ENCODE results near the gene SLC25A42. TPM values are rescaled to one million over a fixed set of nuclear protein-coding genes. Genes with fewer than 3 reads are reported as not detected.
"Not testable (repeated sequence)": the region's sequence is repeated elsewhere in the genome, so short reads cannot be mapped to it uniquely, and the experiment has no call there.

SLC25A42 gene
- total RNA-seq, 1 donor from 2014 or later = 10.6 TPM

DNA sequence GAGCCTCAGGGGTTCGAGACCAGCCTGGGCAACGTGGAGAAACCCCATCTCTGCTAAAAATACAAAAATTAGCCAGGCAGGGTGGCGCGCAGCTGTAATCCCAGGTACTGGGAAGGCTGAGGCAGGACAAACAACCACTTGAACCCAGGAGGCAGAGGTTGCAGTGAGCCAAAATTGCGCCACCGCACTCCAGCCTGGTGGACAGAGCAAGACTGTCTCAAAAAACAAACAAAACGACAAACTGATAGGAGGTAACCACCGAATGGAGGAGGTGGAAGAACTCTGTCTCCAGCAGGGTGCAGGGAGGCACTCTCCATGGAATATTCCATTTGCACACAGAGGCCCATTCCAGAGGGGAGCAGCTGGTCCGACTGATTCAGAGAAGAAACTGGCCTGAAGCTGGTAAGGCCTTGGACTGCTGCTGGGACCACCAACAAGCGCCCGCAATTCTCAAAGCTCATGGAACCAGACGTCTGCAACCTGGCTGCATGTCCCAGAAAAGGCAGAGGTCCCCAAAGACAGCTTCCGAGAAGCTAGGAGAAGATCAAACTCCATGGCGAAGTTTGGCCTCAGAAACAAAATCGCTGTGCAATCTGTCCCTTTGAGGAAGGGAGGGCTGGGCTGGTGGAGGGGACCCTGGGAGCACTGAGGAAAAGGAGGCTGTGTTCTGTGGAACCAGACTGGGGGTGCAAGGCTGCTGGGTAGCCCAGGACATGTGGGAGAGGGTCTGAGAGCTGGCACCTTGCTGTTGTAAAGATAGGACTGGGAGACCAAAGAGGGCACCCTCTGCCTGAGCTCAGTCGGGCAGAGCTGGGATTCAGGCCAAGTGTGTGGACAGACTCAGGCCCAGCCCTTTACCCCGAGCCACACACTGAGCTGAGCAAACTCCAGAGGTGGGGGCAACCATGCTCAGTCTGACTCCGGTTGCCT, 35.2 kb downstream of the SLC25A42 start:
- no peaks in the 10 kb centered on the region for H3K9me3 Mint-ChIP-seq (ENCODE audit: unreplicated experiment)

GRCh38 chr19:19101540-19101939, 37.7 kb downstream of the SLC25A42 start:
- no peak for DNase-seq (ENCODE audit: extremely low spot score, unreplicated experiment)
- H3K4me3 Mint-ChIP-seq (ENCODE audit: unreplicated experiment) = no peak overlapping the region
- H3K27me3 Mint-ChIP-seq (ENCODE audit: unreplicated experiment) = no peaks in the 10 kb centered on the region
- TF ChIP-seq, protein P1, sequence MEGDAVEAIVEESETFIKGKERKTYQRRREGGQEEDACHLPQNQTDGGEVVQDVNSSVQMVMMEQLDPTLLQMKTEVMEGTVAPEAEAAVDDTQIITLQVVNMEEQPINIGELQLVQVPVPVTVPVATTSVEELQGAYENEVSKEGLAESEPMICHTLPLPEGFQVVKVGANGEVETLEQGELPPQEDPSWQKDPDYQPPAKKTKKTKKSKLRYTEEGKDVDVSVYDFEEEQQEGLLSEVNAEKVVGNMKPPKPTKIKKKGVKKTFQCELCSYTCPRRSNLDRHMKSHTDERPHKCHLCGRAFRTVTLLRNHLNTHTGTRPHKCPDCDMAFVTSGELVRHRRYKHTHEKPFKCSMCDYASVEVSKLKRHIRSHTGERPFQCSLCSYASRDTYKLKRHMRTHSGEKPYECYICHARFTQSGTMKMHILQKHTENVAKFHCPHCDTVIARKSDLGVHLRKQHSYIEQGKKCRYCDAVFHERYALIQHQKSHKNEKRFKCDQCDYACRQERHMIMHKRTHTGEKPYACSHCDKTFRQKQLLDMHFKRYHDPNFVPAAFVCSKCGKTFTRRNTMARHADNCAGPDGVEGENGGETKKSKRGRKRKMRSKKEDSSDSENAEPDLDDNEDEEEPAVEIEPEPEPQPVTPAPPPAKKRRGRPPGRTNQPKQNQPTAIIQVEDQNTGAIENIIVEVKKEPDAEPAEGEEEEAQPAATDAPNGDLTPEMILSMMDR (IDR thresholded peaks at IDR 0.05) = no peak
- peaks cover 3% of the 10 kb centered on the region for H3K36me3 Mint-ChIP-seq (ENCODE audit: unreplicated experiment)
- H3K4me1 Mint-ChIP-seq (ENCODE audit: unreplicated experiment) = peaks cover 15% of the 10 kb centered on the region
- H3K9me3 Mint-ChIP-seq (ENCODE audit: unreplicated experiment) = no peaks in the 10 kb centered on the region
- H3K27ac Mint-ChIP-seq (ENCODE audit: unreplicated experiment) = no peak overlapping the region

More for the DNA sequence above, 35.2 kb downstream of the SLC25A42 start:
- Mint-ChIP-seq H3K27me3 (ENCODE audit: unreplicated experiment) (no peaks in the 10 kb centered on the region), H3K4me1 (ENCODE audit: unreplicated experiment) (no peaks in the 10 kb centered on the region), H3K4me3 (ENCODE audit: unreplicated experiment) (no peak overlapping the region), H3K36me3 (ENCODE audit: unreplicated experiment) (peaks cover 3% of the 10 kb centered on the region), H3K27ac (ENCODE audit: unreplicated experiment) (no peak overlapping the region)
- DNase-seq (ENCODE audit: extremely low spot score, unreplicated experiment) = no peak
- TF ChIP-seq, protein P1 (IDR thresholded peaks at IDR 0.05) = no peak

DNA sequence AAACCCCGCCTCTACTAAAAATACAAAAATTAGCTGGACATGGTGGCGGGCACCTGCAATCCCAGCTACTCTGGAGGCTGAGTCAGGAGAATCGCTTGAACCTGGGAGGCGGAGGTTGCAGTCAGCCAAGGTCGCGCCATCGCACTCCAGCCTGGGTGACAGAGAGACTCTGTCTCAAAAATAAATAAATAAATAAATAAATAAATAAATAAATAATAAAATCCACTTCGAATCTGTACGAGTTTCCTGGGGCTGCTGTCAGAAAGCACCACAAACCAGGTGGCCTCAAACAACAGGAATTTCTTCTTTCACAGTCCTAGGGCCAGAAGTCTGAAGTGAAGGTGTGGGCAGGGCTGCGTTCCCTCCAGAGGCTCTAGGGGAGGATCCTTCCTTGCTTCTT, 38.8 kb downstream of the SLC25A42 start:
- not testable (repeated sequence) for H3K27me3 Mint-ChIP-seq (ENCODE audit: unreplicated experiment); H3K9me3 Mint-ChIP-seq (ENCODE audit: unreplicated experiment); H3K27ac Mint-ChIP-seq (ENCODE audit: unreplicated experiment); DNase-seq (ENCODE audit: extremely low spot score, unreplicated experiment); H3K4me3 Mint-ChIP-seq (ENCODE audit: unreplicated experiment); H3K36me3 Mint-ChIP-seq (ENCODE audit: unreplicated experiment)
- H3K4me1 Mint-ChIP-seq (ENCODE audit: unreplicated experiment) = peaks cover 15% of the 10 kb centered on the region

DNA sequence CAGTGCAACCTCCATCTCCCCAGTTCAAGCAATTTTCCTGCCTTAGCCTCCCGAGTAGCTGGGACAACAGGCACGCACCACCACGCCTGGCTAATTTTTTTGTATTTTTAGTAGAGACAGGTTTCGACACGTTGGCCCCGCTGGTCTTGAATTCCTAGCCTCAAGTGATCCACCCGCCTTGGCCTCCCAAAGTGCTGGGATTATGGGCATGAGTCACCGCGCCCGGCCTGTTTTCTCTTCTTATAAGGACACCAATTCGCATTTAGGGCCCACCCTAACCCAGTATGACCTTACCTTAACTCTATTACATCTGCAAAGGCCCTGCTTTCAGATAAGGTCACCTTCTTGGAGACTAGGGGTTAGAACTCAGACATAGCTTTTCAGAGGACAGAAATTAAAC, 39.4 kb downstream of the SLC25A42 start:
- Mint-ChIP-seq H3K4me3 (ENCODE audit: unreplicated experiment) (no peak overlapping the region), H3K36me3 (ENCODE audit: unreplicated experiment) (peaks cover 2% of the 10 kb centered on the region), H3K27ac (ENCODE audit: unreplicated experiment) (no peak overlapping the region), H3K9me3 (ENCODE audit: unreplicated experiment) (no peaks in the 10 kb centered on the region), H3K4me1 (ENCODE audit: unreplicated experiment) (peaks cover 15% of the 10 kb centered on the region), H3K27me3 (ENCODE audit: unreplicated experiment) (no peaks in the 10 kb centered on the region)
- TF ChIP-seq, protein P1 (IDR thresholded peaks at IDR 0.05) = no peak
- no peak for DNase-seq (ENCODE audit: extremely low spot score, unreplicated experiment)

DNA sequence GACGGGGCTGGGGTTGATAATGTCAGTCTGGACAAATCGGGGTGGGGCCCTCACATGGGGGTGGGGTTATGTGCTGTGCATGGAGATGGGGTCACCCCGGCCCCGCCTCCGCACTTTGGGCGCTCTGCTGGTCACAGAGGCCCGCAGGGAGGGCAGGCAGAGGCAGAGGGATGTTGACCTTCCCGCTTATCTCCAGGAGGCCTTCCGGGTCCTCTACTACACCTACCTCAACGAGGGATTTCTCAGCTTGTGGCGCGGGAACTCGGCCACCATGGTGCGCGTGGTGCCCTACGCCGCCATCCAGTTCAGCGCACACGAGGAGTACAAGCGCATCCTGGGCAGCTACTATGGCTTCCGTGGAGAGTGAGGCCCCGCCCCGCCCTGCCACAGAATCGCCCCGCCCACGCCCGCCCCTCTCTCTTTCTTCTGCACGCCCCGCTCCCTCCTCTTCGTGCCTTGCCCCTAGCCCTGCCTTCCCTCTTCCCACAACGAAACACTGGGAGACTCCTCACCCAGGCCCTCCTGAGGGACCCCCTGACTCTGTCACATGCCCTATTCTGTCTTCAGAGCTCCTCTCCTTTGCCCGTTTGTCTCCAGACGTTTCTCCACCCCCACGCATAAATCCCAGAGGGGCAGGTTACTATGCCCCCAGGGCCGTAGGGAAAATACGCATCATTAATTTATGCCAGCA, 41.7 kb downstream of the SLC25A42 start:
- TF ChIP-seq, protein P1 (IDR thresholded peaks at IDR 0.05) = no peak
- H3K4me1 Mint-ChIP-seq (ENCODE audit: unreplicated experiment) = peaks cover 20% of the 10 kb centered on the region
- no peaks in the 10 kb centered on the region for H3K27me3 Mint-ChIP-seq (ENCODE audit: unreplicated experiment)
- H3K9me3 Mint-ChIP-seq (ENCODE audit: unreplicated experiment) = no peaks in the 10 kb centered on the region
- H3K4me3 Mint-ChIP-seq (ENCODE audit: unreplicated experiment) = peak overlapping the region; percentile 65
- no peak overlapping the region for H3K27ac Mint-ChIP-seq (ENCODE audit: unreplicated experiment)
- H3K36me3 Mint-ChIP-seq (ENCODE audit: unreplicated experiment) = peaks cover 2% of the 10 kb centered on the region
- no peak for DNase-seq (ENCODE audit: extremely low spot score, unreplicated experiment)
